H9 (cell line): ENCODE data around the gene AMN. TPM values are rescaled to one million over a fixed set of nuclear protein-coding genes. Genes with fewer than 3 reads are reported as not detected.

Source experiments
- DNase-seq: peaks from one replicate; pipeline ENCODE4 v3.0.0-alpha.2; 2017
- H2AFZ ChIP-seq: one replicate; pipeline ENCODE4 v1.6.1; 2013; ENCODE audit warnings: mild to moderate bottlenecking, low read length, control low read depth, moderate library complexity
- H2AK5ac ChIP-seq: 2 replicates; pipeline ENCODE4 v1.6.1; 2013; ENCODE audit warnings: low read length, control low read depth, mixed read lengths; ENCODE audit not compliant: insufficient read length
- H2BK120ac ChIP-seq: one replicate; pipeline ENCODE4 v1.6.1; 2013; ENCODE audit warnings: low read depth, mild to moderate bottlenecking, low read length, control low read depth, inconsistent platforms; ENCODE audit not compliant: poor library complexity, severe bottlenecking
- H2BK12ac ChIP-seq: 2 replicates; pipeline ENCODE4 v1.6.1; 2013; ENCODE audit warnings: low read length, control low read depth, mixed read lengths, low read depth; ENCODE audit not compliant: insufficient read length
- H2BK15ac ChIP-seq: 2 replicates; pipeline ENCODE4 v1.6.1; 2013; ENCODE audit warnings: low read depth, low read length, control low read depth
- H2BK20ac ChIP-seq: one replicate; pipeline ENCODE4 v1.6.1; 2013; ENCODE audit warnings: low read depth, mild to moderate bottlenecking, low read length, control low read depth, inconsistent platforms; ENCODE audit not compliant: poor library complexity, severe bottlenecking
- H2BK5ac ChIP-seq: 2 replicates; pipeline ENCODE4 v1.6.1; 2013; ENCODE audit warnings: low read length, control low read depth, mixed read lengths; ENCODE audit not compliant: insufficient read length
- H3K14ac ChIP-seq: 2 replicates; pipeline ENCODE4 v1.6.1; 2013; ENCODE audit warnings: low read length, control low read depth; ENCODE audit not compliant: insufficient read depth
- H3K18ac ChIP-seq: 2 replicates; pipeline ENCODE4 v1.6.1; 2013; ENCODE audit warnings: low read depth, mild to moderate bottlenecking, mixed read lengths, low read length, control low read depth; ENCODE audit not compliant: insufficient read length
- H3K23ac ChIP-seq: 2 replicates; pipeline ENCODE4 v1.6.1; 2013; ENCODE audit warnings: low read length, control low read depth, mixed read lengths, low read depth; ENCODE audit not compliant: insufficient read length
- H3K23me2 ChIP-seq: 2 replicates; pipeline ENCODE4 v1.6.1; 2013; ENCODE audit warnings: low read depth, mild to moderate bottlenecking, mixed read lengths, low read length, control low read depth; ENCODE audit not compliant: insufficient read length, poor library complexity, severe bottlenecking
- H3K27ac ChIP-seq: 2 replicates; pipeline ENCODE4 v1.5.1; 2013; ENCODE audit warnings: low read length, control low read depth, mixed read lengths, low read depth; ENCODE audit not compliant: insufficient read length
- H3K27me3 ChIP-seq: 2 replicates; pipeline ENCODE4 v1.6.1; 2013; ENCODE audit warnings: low read length, control low read depth, inconsistent platforms; ENCODE audit not compliant: insufficient read depth
- H3K4ac ChIP-seq: 2 replicates; pipeline ENCODE4 v1.6.1; 2013; ENCODE audit warnings: low read depth, mild to moderate bottlenecking, control low read depth, inconsistent platforms, low read length, moderate library complexity
- H3K4me1 ChIP-seq: 2 replicates; pipeline ENCODE4 v1.6.1; 2013; ENCODE audit warnings: low read length, control low read depth, inconsistent platforms; ENCODE audit not compliant: insufficient read depth
- H3K4me2 ChIP-seq: 2 replicates; pipeline ENCODE4 v1.6.1; 2013; ENCODE audit warnings: low read length, control low read depth, mixed read lengths; ENCODE audit not compliant: insufficient read length, insufficient read depth
- H3K56ac ChIP-seq: 2 replicates; pipeline ENCODE4 v1.6.1; 2013; ENCODE audit warnings: low read depth, mild to moderate bottlenecking, mixed read lengths, low read length, control low read depth; ENCODE audit not compliant: insufficient read length
- H3K79me1 ChIP-seq: 2 replicates; pipeline ENCODE4 v1.6.1; 2013; ENCODE audit warnings: low read depth, mild to moderate bottlenecking, moderate library complexity, low read length, control low read depth, inconsistent platforms; ENCODE audit not compliant: insufficient read depth, poor library complexity, severe bottlenecking
- H3K79me2 ChIP-seq: 2 replicates; pipeline ENCODE4 v1.6.1; 2013; ENCODE audit warnings: low read length, control low read depth, inconsistent platforms; ENCODE audit not compliant: insufficient read depth
- H3K9ac ChIP-seq: 2 replicates; pipeline ENCODE4 v1.6.1; 2013; ENCODE audit warnings: low read length, control low read depth, mixed read lengths; ENCODE audit not compliant: insufficient read length; ENCODE audit errors: extremely low read depth
- H3K9me3 ChIP-seq: one replicate; pipeline ENCODE4 v1.6.1; 2013; ENCODE audit warnings: low read depth, low read length, inconsistent platforms; ENCODE audit not compliant: control insufficient read depth
- H3T11ph ChIP-seq: one replicate; pipeline ENCODE4 v1.6.1; 2013; ENCODE audit warnings: mild to moderate bottlenecking, low read length, control low read depth, inconsistent platforms
- H4K20me1 ChIP-seq: one replicate; pipeline ENCODE4 v1.6.1; 2013; ENCODE audit not compliant: control insufficient read depth, insufficient read length, insufficient read depth
- H4K5ac ChIP-seq: 2 replicates; pipeline ENCODE4 v1.6.1; 2013; ENCODE audit warnings: low read depth, mild to moderate bottlenecking, mixed read lengths, low read length, control low read depth; ENCODE audit not compliant: insufficient read length
- H4K8ac ChIP-seq: replicated peaks from 2 replicates; pipeline ENCODE4 v1.6.1; 2013; ENCODE audit warnings: low read length, control low read depth, mixed read lengths, low read depth; ENCODE audit not compliant: insufficient read length
- H4K91ac ChIP-seq: 2 replicates; pipeline ENCODE4 v1.6.1; 2013; ENCODE audit warnings: low read depth, mild to moderate bottlenecking, moderate library complexity, mixed read lengths, low read length, control low read depth; ENCODE audit not compliant: insufficient read length
- H3K27ac Mint-ChIP-seq, 3 experiments: 2 replicates in 2 of 3; 3 replicates in 1 of 3; pipeline ENCODE4 v1.8.0; 2020 to 2021; ENCODE audit warnings: mixed read lengths in 3 of 3, mild to moderate bottlenecking in 1 of 3, moderate library complexity in 1 of 3
- H3K27me3 Mint-ChIP-seq: 2 replicates; pipeline ENCODE4 v1.8.0; 2021; ENCODE audit warnings: low read depth, mild to moderate bottlenecking, moderate library complexity, mixed read lengths
- H3K36me3 Mint-ChIP-seq, 3 experiments: 2 replicates in 2 of 3; 3 replicates in 1 of 3; pipeline ENCODE4 v1.8.0; 2020 to 2021; ENCODE audit warnings: low read depth in 3 of 3, mixed read lengths in 3 of 3; ENCODE audit not compliant: insufficient read depth in 1 of 3
- H3K4me1 Mint-ChIP-seq, 2 experiments: 2 replicates each; pipeline ENCODE4 v1.8.0; 2020; ENCODE audit warnings: mixed read lengths in 2 of 2
- H3K4me3 Mint-ChIP-seq, 2 experiments: 2 replicates in 1 of 2; 3 replicates in 1 of 2; pipeline ENCODE4 v1.8.0; 2020 to 2021; ENCODE audit warnings: mild to moderate bottlenecking in 2 of 2, mixed read lengths in 2 of 2, moderate library complexity in 1 of 2
- H3K9me3 Mint-ChIP-seq, 2 experiments: 2 replicates in 1 of 2; 3 replicates in 1 of 2; pipeline ENCODE4 v1.8.0; 2020; ENCODE audit warnings: mild to moderate bottlenecking in 2 of 2, mixed read lengths in 2 of 2, moderate library complexity in 1 of 2
- WGBS: extraction: QIAGEN DNeasy Blood & Tissue Kit; methylation state at CpG from one replicate; pipeline ENCODE4 v1.1.7; 2013; ENCODE audit warnings: missing lambda C conversion rate, low lambda C conversion rate, mixed read lengths; ENCODE audit not compliant: insufficient read length; ENCODE audit errors: extremely low coverage; 5-methylcytosine and 5-hydroxymethylcytosine counted together
- total RNA-seq: library from RNA; stranded (reverse); gene quantifications from 2 replicates; pipeline ENCODE4 v1.2.1, GENCODE V29; 2021
- TF ChIP-seq, protein P1 (sequence below): fragments of 200-600 bp; sonication (generic); conservative IDR thresholded peaks from 3 replicates; pipeline ENCODE4 v1.8.0; 2021; ENCODE audit warnings: antibody characterized with exemption, mild to moderate bottlenecking

Gene AMN
- total RNA-seq, 1 experiment from 2014 or later, result 1.9 TPM

DNA sequence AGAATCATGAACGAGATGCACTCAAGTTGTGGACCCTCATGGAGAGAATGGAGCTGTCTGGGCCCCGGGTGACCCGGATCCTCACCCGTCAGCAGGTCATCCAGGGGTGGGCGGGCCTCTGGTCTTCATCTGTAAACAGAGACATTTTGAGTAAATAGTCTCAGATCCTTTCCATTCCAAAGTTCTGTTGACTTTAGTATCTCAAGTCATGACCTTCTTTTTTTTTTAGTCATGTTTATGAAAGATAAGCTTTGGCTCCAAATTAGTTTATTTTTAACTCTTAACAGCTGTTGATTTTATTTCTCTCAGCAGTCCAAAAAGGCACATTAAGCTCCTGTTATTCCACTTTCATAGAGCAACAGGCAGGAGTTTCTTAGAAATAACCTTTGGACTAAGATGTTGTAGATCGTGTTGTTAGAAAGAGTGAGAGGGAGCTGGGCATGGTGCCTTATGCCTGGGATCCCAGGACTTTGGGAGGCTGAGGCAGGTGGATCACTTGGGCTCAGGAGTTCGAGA, 48.9 kb upstream of the AMN start:
- Mint-ChIP-seq H3K27ac (no peak overlapping the region), H3K4me1 (peaks cover 10 to 11% of the 10 kb centered on the region in 2 experiments), H3K36me3 (peaks cover 0 to 17% (median 2%) of the 10 kb centered on the region in 3 experiments; a peak in 3 of 7 replicates), H3K9me3 (no peaks in the 10 kb centered on the region), H3K4me3 (no peak overlapping the region), H3K27me3 (no peaks in the 10 kb centered on the region)
- Histone ChIP-seq H2BK5ac (no peak overlapping the region), H2BK12ac (no peak overlapping the region), H3K4ac (no peak overlapping the region), H3K23ac (no peak overlapping the region), H4K8ac (no peak overlapping the region), H4K5ac (no peak overlapping the region), H2AFZ (no peak overlapping the region), H3K56ac (no peak overlapping the region), H4K91ac (no peak overlapping the region), H3K27ac (no peak overlapping the region), H3T11ph (no peak overlapping the region), H3K79me1 (no peaks in the 10 kb centered on the region), H3K9me3 (no peaks in the 10 kb centered on the region), H3K9ac (no peak overlapping the region), H3K27me3 (no peaks in the 10 kb centered on the region), H3K23me2 (no peaks in the 10 kb centered on the region), H3K14ac (no peak overlapping the region), H2AK5ac (no peak overlapping the region), H3K4me2 (no peak overlapping the region), H3K18ac (no peak overlapping the region), H3K79me2 (no peaks in the 10 kb centered on the region), H4K20me1 (no peaks in the 10 kb centered on the region), H2BK15ac (no peak overlapping the region), H2BK120ac (no peak overlapping the region), H3K4me1 (no peaks in the 10 kb centered on the region), H2BK20ac (no peak overlapping the region)
- TF ChIP-seq, protein P1, sequence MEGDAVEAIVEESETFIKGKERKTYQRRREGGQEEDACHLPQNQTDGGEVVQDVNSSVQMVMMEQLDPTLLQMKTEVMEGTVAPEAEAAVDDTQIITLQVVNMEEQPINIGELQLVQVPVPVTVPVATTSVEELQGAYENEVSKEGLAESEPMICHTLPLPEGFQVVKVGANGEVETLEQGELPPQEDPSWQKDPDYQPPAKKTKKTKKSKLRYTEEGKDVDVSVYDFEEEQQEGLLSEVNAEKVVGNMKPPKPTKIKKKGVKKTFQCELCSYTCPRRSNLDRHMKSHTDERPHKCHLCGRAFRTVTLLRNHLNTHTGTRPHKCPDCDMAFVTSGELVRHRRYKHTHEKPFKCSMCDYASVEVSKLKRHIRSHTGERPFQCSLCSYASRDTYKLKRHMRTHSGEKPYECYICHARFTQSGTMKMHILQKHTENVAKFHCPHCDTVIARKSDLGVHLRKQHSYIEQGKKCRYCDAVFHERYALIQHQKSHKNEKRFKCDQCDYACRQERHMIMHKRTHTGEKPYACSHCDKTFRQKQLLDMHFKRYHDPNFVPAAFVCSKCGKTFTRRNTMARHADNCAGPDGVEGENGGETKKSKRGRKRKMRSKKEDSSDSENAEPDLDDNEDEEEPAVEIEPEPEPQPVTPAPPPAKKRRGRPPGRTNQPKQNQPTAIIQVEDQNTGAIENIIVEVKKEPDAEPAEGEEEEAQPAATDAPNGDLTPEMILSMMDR, result no peak
- WGBS, result no CpG with 5 or more reads among the region's 7 CpGs
- no peak for DNase-seq
